Bronchial smooth muscle cell (primary cell): Measurements from ENCODE around the gene BLOC1S4. TPM values are rescaled to one million over a fixed set of nuclear protein-coding genes. Genes with fewer than 3 reads are reported as not detected.

Experiments
- total RNA-seq: library from RNA; depleted of rRNA; stranded (reverse); fragments of >200 nt; gene quantifications from 2 replicates; pipeline ENCODE4 v1.2.1, GENCODE V29; 2014

Gene BLOC1S4, protein sequence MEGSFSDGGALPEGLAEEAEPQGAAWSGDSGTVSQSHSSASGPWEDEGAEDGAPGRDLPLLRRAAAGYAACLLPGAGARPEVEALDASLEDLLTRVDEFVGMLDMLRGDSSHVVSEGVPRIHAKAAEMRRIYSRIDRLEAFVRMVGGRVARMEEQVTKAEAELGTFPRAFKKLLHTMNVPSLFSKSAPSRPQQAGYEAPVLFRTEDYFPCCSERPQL
- 15.6 TPM in 2 replicates for total RNA-seq

GRCh38 chr4:6716018-6716911, at the start of gene BLOC1S4:
Gene BLOC1S4 (plus strand): TSS chr4:6716174. CDS start chr4:6716210, 36 bp downstream.

GRCh38 chr4:6693231-6694176, 22.5 kb upstream of the BLOC1S4 start, which contains the start of gene S100P:
Gene S100P (plus strand): TSS chr4:6693878. CDS start chr4:6693933, 55 bp downstream.

GRCh38 chr4:6709230-6710114, 6.5 kb upstream of the BLOC1S4 start, which contains the start of gene MRFAP1L1:
Gene MRFAP1L1 (minus strand): TSS chr4:6709865. CDS start chr4:6709629, 236 bp downstream.

Other genes with a start within 250 kb of the BLOC1S4 start
- gene PPP2R2C, start 243.6 kb upstream of the BLOC1S4 start, total RNA-seq, result 0.16 and 0.34 TPM in 2 replicates
- 15.9 and 20.6 TPM in 2 replicates for gene MAN2B2, start 141.0 kb upstream of the BLOC1S4 start, total RNA-seq
- gene MRFAP1, start 75.5 kb upstream of the BLOC1S4 start, total RNA-seq, result 129 and 167 TPM in 2 replicates
- gene S100P, start 22.3 kb upstream of the BLOC1S4 start, total RNA-seq, result 0.32 and 1.4 TPM in 2 replicates
- 60.7 and 68.1 TPM in 2 replicates for gene MRFAP1L1, start 6.3 kb upstream of the BLOC1S4 start, total RNA-seq
- 11.8 and 13.7 TPM in 2 replicates for gene KIAA0232, start 66.6 kb downstream of the BLOC1S4 start, total RNA-seq
- 37.0 and 37.8 TPM in 2 replicates for gene TBC1D14, start 193.7 kb downstream of the BLOC1S4 start, total RNA-seq